Keratinocyte (primary cell): ENCODE measurements around the gene CDK17. TPM values are rescaled to one million over a fixed set of nuclear protein-coding genes. Genes with fewer than 3 reads are reported as not detected.
A peak's percentile ranks its signal among the peaks of the same experiment; 100 is the strongest.

Experiments
- DNase-seq: peaks from one replicate; pipeline ENCODE4 v3.0.0-alpha.2; 2011; ENCODE audit warnings: low read depth, missing footprints, low spot score
- FAIRE-seq: peaks from 2 replicates; lab custom pipeline; 2011; peaks lifted over from hg19 to GRCh38; lab: Jason Lieb, UNC
- H2AFZ ChIP-seq: 2 replicates; pipeline ENCODE4 v1.6.0; 2012; ENCODE audit warnings: low read length, control low read depth, inconsistent platforms; ENCODE audit not compliant: control insufficient read depth
- H3K27ac ChIP-seq: 2 replicates; pipeline ENCODE4 v1.5.1; 2011; ENCODE audit warnings: low read length; ENCODE audit not compliant: control insufficient read depth, insufficient read depth
- H3K27me3 ChIP-seq: 3 replicates; pipeline ENCODE4 v1.6.0; 2011; ENCODE audit warnings: low read length; ENCODE audit not compliant: control insufficient read depth, insufficient read depth; ENCODE audit errors: extremely low read depth
- H3K36me3 ChIP-seq, 2 experiments: 2 replicates in 1 of 2; 3 replicates in 1 of 2; pipeline ENCODE4 v1.5.1; 2011; ENCODE audit warnings: low read length in 2 of 2, mild to moderate bottlenecking in 1 of 2; ENCODE audit not compliant: control insufficient read depth in 2 of 2, insufficient read depth in 2 of 2; ENCODE audit errors: extremely low read depth in 1 of 2
- H3K4me1 ChIP-seq: 3 replicates; pipeline ENCODE4 v1.5.1; 2011; ENCODE audit warnings: low read length; ENCODE audit not compliant: control insufficient read depth, insufficient read depth; ENCODE audit errors: extremely low read depth
- H3K4me2 ChIP-seq: 3 replicates; pipeline ENCODE4 v1.6.0; 2011; ENCODE audit warnings: low read depth, low read length; ENCODE audit not compliant: control insufficient read depth, insufficient read depth; ENCODE audit errors: extremely low read depth
- H3K4me3 ChIP-seq, 3 experiments: fragments of 200-600 bp in 1 of 3; sonication (generic) in 1 of 3; 2 replicates in 2 of 3; 3 replicates in 1 of 3; pipeline ENCODE4 v1.5.1; 2011 to 2016; ENCODE audit warnings: low read length in 3 of 3, mild to moderate bottlenecking in 3 of 3, control low read depth in 2 of 3, inconsistent platforms in 1 of 3, low read depth in 1 of 3, mixed read lengths in 1 of 3, mixed run types in 1 of 3, moderate library complexity in 1 of 3; ENCODE audit not compliant: control insufficient read depth in 2 of 3, insufficient read depth in 2 of 3; ENCODE audit errors: extremely low read depth in 1 of 3
- H3K79me2 ChIP-seq: 2 replicates; pipeline ENCODE4 v1.6.0; 2012; ENCODE audit warnings: low read length; ENCODE audit not compliant: control insufficient read depth, insufficient read depth
- H3K9ac ChIP-seq: 3 replicates; pipeline ENCODE4 v1.6.0; 2011; ENCODE audit warnings: low read length; ENCODE audit not compliant: control insufficient read depth, insufficient read depth; ENCODE audit errors: extremely low read depth
- H3K9me1 ChIP-seq: 3 replicates; pipeline ENCODE4 v1.6.0; 2011; ENCODE audit warnings: low read length; ENCODE audit not compliant: control insufficient read depth, insufficient read depth; ENCODE audit errors: extremely low read depth
- H3K9me3 ChIP-seq: 2 replicates; pipeline ENCODE4 v1.5.1; 2012; ENCODE audit warnings: low read depth, low read length; ENCODE audit not compliant: control insufficient read depth
- H4K20me1 ChIP-seq: 3 replicates; pipeline ENCODE4 v1.6.0; 2011; ENCODE audit warnings: low read length; ENCODE audit not compliant: control insufficient read depth, insufficient read depth; ENCODE audit errors: extremely low read depth
- CTCF ChIP-seq, 3 experiments: IDR thresholded peaks in 1 of 3; conservative IDR thresholded peaks in 1 of 3; optimal IDR thresholded peaks in 1 of 3; 2 replicates in 2 of 3; 3 replicates in 1 of 3; pipeline versions ENCODE3 to v1.5.1; 2011; ENCODE audit warnings: low read length in 3 of 3, mild to moderate bottlenecking in 3 of 3, moderate library complexity in 2 of 3, control low read depth in 1 of 3, inconsistent platforms in 1 of 3; ENCODE audit not compliant: insufficient read depth in 2 of 3; ENCODE audit errors: extremely low read depth in 1 of 3
- EZH2 ChIP-seq: IDR thresholded peaks from one replicate; pipeline ENCODE4 v1.6.1; 2012; ENCODE audit warnings: inconsistent platforms, mild to moderate bottlenecking, low read length, moderate library complexity
- dilution Hi-C: fragments of 300-500 bp; cut with MboI; formaldehyde crosslinking; loops from one replicate; pipeline ENCODE4 v1.7.0; 2020; ENCODE audit warnings: low sequenced_read_pairs; ENCODE audit not compliant: extremely low pct_ligation_motif_present
- polyA plus RNA-seq, 5 experiments: library from polyadenylated mRNA; depleted of rRNA in 3 of 5; stranded (reverse) in 3 of 5; stranded (forward) in 1 of 5; unstranded in 1 of 5; fragments of >200 nt; gene quantifications; 1 replicate in 1 of 5; 2 replicates in 3 of 5; 3 replicates in 1 of 5; pipeline versions ENCODE4 v1.2.1 to v1.2.3, GENCODE V29; 2011 to 2012; ENCODE audit warnings: missing spikeins in 2 of 5, low read depth in 1 of 5, low replicate concordance in 1 of 5

The CDK17 gene
- polyA plus RNA-seq, 1 donor (not counting 4 experiments of a cell fraction or from before 2014, with no cell fraction given), result 33.0 TPM

GRCh38 chr12:96241431-96241830 lies 158.8 kb downstream of the CDK17 start:
- peaks cover 8 to 55% of the 10 kb centered on the region in 2 experiments for H3K36me3 ChIP-seq
- peaks cover 78% of the 10 kb centered on the region for H3K79me2 ChIP-seq
- DNase-seq, result no peak
- H3K4me2 ChIP-seq, result no peak overlapping the region
- peaks cover 30% of the 10 kb centered on the region for H4K20me1 ChIP-seq
- peaks cover 5% of the 10 kb centered on the region for H3K9me1 ChIP-seq
- H2AFZ ChIP-seq, result no peak overlapping the region
- H3K27me3 ChIP-seq, result no peaks in the 10 kb centered on the region
- peak overlapping the region; percentile 49 for H3K27ac ChIP-seq
- H3K4me1 ChIP-seq, result peaks cover 19% of the 10 kb centered on the region
- no peak overlapping the region for H3K9ac ChIP-seq
- TF ChIP-seq CTCF (optimal IDR thresholded peaks at IDR 0.05 in 1 of 3, IDR thresholded peaks at IDR 0.05 in 1 of 3, conservative IDR thresholded peaks at IDR 0.05 in 1 of 3; ENCODE audit: extremely low read depth in 1 of 3, insufficient read depth in 2 of 3, low read length in 3 of 3) (no peak), EZH2 (no peak)
- FAIRE-seq, result no peak
- dilution Hi-C loops, result no loop called here
- no peaks in the 10 kb centered on the region for H3K9me3 ChIP-seq
- no peak overlapping the region for H3K4me3 ChIP-seq

DNA sequence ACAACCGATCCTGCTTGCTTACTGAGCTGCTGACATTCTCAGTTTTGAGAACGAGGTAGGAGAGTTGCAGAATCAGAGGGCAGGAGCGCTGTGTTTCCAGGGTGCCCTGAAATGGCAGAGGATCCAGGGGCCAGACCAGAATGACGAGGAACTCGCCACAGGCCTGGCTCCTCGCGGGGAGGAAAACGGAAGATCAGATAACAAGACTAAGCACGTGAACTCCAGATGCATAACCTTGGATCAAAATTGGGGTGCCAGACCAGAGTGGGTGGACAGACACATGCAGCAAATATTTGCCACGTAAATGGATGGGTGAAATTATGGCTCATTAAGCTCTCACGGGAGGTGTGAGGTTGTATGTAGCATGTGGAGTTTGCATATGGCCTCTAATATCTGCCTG lies 159.6 kb downstream of the CDK17 start:
- no peak for FAIRE-seq
- Histone ChIP-seq H3K4me1 (peaks cover 26% of the 10 kb centered on the region), H3K4me2 (no peak overlapping the region), H3K9me3 (no peaks in the 10 kb centered on the region), H3K27ac (no peak overlapping the region), H3K4me3 (no peak overlapping the region), H3K79me2 (peaks cover 75% of the 10 kb centered on the region), H2AFZ (no peak overlapping the region), H3K27me3 (no peaks in the 10 kb centered on the region), H3K9ac (no peak overlapping the region), H4K20me1 (peaks cover 30% of the 10 kb centered on the region), H3K36me3 (peaks cover 8 to 59% of the 10 kb centered on the region in 2 experiments), H3K9me1 (peaks cover 5% of the 10 kb centered on the region)
- DNase-seq, result no peak
- dilution Hi-C loops, result no loop called here
- TF ChIP-seq CTCF (optimal IDR thresholded peaks at IDR 0.05 in 1 of 3, IDR thresholded peaks at IDR 0.05 in 1 of 3, conservative IDR thresholded peaks at IDR 0.05 in 1 of 3; ENCODE audit: extremely low read depth in 1 of 3, insufficient read depth in 2 of 3, low read length in 3 of 3) (no peak), EZH2 (no peak)
